Measurements from ENCODE around the gene SPSB1.

Gene SPSB1

DNA sequence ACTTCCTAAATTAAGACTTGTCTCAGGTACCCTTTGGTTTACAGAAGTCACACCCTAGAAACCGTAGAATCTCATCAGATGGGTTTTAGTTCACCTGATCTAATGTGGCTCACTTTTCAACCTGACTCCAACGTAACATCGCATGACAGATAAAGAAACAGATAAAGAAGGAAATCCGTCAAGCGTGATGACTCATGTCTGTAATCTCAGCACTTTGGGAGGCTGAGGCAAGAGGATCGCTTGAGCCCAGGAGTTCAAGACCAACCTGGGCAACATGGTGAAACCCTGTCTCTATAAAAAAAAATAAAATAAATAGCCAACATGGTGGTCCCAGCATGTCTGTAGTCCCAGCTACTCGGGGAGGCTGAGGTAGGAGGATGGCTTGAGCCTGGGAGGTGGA is 97.3 kb downstream of the SPSB1 start:
- DNase-seq (ENCODE audit: low read depth): no peak

DNA sequence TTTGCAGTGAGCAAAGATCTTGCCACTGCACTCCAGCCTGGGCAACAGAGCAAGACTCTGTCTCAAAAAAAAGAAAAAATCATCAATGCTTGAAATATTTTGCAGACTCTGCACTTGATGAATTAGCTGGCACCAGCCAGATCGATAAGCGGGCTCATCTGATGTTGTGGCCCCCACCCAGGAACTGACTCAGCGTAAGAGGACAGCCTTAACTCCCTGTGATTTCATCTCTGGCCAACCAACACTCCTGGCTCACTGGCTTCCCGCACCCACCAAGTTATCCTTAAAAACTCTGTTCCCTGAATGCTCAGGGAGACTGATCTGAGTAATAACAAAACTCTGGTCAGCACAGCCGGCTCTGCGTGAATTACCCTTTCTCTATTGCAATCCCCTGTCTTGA is 98.9 kb downstream of the SPSB1 start:
- no peak for DNase-seq (ENCODE audit: low read depth)

DNA sequence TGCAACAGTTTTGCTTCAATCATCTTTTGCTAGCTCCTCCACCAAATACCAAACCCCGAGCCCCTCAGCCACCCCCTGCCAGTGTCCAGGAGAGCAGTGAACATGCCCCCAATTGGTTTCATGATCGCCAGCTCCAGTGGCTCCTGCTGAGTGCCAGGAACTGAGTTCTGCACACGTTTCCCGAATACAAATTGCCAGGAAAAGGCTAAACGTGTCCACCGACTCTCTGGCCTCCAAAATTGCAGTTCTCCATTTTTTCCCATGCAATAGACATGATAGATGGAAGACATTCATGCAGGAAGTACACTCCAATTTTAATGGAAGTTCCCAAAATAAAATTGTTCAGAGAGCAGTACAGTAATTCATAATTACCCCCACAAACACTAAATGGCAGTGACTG is 101.3 kb downstream of the SPSB1 start:
- DNase-seq (ENCODE audit: low read depth): no peak

DNA sequence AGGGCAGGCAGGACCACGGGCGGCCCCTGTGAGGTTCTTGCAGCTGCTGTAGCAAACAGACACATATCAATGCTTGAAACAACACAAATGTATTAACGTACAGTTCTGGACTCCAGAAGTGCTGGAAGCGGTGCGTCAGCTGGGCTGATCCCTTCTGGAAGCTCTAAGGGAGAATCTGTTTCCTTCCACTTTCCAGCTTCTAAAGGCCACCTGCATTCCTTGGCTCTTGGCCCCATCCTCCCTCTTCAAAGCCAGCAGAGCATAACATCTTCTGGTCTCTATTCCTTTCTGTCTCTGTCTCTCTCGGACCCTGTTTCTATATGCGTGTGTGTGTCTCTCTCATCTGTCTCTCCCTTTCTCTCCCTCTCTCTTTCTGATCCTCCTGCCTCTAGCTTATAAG is 102.3 kb downstream of the SPSB1 start:
- no peak for DNase-seq (ENCODE audit: low read depth)

DNA sequence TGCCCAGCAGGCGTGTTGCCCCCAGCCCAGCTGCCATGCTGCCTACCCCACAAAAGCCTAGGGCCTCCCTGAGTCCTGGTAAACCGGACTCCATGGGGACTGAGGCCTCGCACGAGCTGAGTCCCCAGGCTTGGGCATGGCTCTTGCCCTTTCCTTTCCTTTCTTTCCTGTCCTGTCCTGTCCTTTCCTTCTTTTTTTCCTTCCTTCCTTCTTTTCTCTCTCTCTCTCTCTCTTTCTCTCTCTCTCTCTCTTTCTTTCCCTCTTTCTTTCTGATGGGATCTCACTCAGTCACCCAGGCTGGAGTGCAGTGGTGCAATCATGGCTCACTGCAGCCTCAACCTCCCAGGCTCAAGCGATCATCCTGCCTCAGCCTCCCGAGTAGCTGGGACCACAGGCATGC is 104.4 kb downstream of the SPSB1 start:
- DNase-seq (ENCODE audit: low read depth): no peak

DNA sequence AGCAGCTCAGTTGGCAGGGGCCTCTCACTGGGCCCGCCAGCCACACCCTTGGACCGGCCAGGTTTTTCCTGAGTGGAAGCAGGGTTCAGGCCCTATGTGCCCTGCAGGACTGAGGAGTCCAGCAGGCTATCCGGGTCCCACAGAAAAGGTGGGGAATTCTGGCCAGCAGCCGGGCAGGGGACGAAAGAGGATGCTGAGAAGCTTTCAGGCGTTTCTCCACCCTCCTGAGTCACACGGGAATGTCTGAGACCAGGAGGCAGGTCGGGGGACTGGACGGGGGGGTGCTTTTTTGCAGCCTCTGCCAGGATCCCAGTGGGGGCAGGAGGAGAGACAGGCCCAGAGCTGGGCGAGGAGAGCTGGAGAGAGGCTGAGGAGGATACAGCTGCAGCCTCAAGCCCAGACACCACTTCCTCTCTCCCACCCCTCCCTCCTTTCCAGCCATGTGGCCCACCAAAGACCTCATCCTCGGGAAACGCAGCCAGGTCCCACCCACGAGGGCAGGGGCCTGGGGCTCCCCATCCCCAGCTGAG is 105.4 kb downstream of the SPSB1 start:
- DNase-seq (ENCODE audit: low read depth): no peak

DNA sequence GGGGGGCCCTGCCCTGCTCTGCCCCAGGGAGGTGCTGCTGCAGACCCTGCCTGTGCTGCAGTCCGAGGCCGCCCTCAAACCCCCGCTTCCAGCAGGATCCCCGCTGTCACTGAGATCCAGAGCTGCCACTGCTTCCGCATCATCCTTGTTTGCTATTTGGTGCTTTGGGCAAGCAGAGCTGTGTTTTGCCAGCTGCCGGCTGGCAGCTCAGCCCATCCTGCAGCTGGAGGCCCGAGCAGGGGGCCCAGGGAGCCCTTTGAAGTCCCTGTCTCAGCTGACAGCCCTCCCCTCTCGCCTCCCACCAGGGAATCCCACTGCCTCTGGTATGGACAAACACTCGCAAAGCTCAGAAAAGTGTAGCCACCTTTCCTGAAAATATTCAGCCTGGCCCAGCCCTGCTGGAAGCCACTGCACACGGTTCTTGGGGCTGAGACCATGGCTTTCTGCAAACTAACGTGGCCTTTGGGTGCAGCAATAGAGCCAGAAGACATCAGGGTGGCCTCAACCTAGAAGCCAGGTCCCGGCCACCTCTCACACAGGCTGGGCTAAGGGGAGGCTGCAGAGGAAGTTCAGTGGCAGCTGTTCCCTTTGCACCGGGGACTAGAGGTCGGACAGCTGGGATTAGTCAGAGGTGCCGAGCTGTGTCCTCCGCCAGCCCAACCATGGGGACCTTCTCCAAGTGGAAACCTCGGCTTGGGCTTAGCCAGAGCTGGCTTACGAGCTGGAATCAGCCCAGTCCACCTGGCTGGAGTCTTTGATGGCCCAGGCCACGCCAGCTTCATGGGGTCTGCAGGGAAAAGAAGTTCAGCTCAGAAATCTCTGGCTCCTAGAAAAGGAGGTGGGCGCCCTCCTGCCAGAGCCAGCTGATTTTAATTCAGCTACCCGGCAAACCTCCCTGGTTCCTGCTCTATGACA is 107.1 kb downstream of the SPSB1 start:
- no peak for DNase-seq (ENCODE audit: low read depth)

DNA sequence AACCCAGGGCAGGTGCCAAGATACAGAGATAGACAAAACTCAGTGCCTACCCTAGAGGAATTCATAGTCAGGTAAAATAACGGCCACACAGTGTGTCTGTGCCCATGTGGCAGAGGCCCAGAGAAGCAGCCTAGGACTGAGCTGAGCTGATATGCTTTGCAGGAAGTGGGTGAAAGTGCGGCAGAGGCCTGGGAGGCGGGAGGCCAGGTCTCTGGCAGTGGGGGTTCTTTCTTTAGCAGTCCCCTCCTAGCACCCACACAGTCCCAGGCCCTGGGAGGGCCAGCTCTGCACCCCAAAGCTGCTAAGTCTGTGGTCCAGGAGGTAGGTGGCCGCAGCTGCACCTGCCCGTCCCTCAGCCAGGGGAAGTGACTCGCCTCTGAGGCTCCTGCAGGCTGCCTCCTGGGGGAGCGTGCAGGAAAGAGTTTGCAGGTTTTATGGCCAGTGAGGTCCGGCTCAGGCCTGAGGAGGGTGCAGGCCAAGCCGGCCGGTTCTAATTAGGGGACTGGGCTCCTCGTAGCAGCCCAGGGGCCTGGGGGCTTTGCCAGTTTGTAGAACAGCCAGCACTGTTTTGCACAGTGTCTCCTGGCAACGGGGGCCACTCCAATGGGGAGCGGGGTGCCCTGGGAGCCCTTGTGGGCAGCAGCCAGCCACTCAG is 107.9 kb downstream of the SPSB1 start:
- no peak for DNase-seq (ENCODE audit: low read depth)

DNA sequence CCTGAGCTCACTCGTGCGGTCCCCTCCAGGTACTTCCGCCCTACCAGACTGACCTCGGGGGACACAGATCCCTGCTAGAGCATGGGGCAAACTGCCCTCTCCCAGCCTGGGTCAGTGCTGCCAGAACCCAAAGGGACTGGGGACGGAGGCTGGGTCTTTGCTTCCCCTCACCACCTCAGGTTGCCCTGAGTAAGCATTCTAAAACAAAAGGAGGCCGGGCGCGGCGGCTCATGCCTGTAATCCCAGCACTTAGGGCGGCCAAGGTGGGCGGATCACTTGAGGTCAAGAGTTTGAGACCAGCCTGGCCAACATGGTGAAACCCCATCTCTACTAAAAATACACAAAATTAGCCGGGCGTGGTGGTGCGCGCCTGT is 108.4 kb downstream of the SPSB1 start:
- DNase-seq (ENCODE audit: low read depth): no peak

DNA sequence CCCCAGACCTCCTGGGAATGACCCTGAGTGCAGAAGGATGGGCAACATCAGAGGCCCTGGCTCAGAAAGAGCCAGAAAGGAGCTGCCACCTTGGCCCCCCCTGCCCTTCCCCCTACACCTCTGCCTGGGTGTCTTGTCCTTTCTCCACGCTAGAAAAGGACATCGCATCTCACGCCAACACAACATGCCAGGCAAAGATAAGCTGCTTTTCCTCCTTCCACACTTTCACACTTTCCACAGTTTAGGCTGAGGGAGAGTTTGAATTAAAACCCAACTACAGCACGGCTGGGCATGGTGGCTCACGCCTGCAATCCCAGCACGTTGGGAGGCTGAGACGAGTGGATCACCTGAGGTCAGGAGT is 109.5 kb downstream of the SPSB1 start:
- no peak for DNase-seq (ENCODE audit: low read depth)

DNA sequence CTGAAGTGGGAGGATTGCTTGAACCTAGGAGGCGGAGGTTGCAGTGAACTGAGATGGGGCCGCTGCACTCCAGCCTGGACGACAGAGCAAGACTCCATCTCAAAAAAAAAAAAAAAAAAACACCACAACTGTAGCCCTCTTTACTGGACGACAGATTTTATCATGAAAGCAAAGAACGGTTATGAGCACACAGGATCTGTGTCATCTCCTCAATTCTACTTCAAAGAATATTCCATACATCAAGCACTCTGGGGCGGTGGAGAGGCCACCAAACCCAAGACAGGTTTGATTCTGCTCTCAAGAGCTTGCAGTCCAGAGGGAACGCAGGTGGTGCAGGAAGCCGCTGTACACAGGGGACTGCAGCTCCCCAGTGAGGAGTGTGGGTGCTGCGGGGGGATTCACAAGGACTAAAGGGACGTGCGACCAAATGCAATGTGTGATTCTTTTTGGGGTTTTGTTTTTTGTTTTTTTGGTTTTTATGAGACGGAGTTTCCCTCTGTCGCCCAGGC is 110.1 kb downstream of the SPSB1 start:
- DNase-seq (ENCODE audit: low read depth): no peak

DNA sequence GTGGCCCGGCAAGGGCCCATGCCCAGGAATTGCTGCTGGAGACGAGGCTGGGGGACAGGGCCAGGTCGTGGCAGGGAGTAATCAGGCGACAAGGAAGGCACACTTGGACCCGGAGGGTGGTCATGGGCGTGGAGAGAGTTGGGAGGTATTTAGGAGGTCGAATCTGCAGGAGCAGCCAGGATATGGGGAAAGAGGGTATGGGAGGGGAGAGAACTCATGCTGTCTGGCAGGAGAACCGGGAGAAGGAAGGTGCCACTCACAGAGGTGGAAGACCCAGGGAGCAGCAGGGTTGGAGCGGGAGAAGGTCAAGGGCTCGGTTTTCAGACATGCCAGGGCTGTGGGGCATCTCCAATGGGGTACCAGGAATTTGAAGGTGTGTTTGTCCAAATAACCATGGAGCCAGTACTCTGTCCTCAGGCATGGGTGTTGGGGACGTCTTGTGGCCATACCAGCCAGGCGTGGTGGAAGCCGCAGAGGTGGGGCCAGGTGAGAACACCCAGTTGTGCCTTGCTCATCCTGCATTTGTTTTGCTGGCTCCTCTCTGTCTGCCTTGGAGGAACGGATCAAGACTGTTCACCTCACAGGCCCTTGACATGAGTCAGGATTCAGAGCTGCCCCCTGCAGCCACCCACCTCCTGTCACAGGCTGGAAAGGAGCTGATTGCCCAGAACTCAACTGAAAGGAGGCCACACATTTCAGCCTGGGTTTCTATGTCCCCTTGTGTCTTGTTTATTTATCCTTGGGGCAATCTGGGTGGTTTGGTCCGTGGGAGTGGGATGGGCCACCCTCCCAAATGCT is 111.6 kb downstream of the SPSB1 start:
- DNase-seq (ENCODE audit: low read depth): no peak

DNA sequence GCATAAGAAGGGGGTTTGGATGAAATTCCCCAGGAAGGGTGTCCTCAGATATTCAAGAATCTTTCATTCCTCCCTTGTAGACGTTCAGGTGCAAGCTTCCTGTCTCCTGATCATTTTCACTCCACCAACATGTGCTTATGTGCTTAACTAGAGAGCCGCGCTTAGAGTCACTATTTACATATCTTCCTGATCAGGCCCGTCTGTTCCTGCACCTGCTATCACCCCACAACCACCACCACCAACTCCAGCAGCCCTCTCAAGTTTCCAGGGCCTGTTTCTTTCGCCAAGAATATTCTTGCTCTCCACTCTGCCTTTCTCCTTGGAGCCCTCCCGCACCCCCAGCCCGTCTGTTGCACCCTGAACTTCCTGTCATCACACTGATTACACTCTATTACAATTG is 113.4 kb downstream of the SPSB1 start:
- DNase-seq (ENCODE audit: low read depth): no peak

DNA sequence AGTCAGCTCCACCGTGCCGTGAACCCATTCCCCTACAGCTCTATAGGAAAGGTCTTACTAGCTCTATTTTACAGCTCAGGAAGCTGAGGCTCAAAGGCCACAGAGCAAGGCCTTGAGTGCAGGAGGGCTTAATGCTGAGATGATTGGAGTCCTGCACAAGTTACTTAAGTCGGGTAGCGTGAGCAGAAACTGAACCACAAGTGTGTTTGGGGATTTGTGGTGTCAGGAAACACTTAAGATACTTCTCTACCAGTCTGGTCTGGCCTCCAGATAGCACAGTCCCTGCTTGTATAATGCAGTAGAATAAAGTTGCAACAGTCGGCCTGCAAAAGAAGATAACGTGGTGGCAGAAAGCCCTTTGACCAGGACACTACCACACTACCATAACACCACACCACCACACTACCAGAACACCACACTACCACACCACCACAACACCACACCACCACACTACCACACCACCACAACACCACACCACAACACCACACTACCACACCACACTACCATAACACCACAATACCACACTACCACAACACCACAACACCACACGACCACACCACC is 118.1 kb downstream of the SPSB1 start:
- DNase-seq (ENCODE audit: low read depth): no peak

DNA sequence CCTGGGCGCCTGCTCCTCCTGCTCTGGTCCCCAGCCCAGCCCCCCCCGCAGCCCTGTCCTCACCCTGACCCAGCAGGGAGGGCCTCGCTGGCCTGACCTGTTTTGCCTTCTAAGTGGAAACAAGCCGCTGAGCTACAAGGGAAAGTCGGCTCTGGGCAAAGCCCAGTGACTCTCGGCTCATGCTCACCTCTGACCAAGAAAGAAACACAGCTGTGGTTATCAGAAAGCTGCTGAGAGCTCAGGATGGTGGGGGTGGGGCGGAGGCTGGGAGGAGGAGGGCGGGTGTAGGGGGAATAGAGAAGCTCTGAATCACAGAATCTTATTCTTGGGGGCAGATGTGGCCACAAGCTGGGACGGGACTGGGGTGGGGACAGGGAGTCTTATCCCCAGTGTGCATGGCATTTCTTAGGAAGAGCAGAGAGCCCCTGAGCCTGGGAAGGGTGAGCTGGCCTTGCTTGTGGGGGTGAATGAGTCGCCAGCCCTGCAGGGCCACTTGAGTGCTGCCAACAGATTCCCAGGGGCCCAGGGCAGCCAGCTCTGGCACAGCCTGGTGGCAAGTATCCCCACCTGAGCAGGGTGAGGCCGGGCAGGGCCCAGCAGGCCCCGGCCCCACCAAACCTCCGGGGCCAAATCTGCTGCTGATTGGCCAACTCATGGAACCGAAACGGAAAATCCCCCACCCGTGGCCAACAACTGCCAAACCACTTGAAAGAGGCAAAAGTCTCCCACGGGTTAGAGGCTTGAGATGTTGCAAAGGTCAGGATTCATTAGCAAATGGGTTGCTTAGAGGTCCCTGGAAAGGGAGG is 120.6 kb downstream of the SPSB1 start:
- no peak for DNase-seq (ENCODE audit: low read depth)

DNA sequence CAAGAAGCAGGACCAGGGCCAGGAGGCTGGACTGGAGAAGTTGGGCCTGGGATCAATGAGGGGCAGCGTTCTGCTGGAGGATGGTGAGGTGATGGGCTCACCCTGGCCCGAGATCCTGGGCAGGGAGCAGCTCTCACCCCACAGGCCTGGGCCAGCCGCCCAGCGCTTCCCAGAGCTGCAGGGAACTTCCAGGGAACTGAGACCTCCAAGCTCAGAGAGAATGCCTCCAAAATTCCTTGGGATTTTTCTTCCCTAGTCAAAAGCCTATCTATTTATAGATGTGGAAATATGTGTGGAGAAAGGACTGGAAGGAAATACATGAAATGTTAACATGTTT is 121.2 kb downstream of the SPSB1 start:
- no peak for DNase-seq (ENCODE audit: low read depth)

DNA sequence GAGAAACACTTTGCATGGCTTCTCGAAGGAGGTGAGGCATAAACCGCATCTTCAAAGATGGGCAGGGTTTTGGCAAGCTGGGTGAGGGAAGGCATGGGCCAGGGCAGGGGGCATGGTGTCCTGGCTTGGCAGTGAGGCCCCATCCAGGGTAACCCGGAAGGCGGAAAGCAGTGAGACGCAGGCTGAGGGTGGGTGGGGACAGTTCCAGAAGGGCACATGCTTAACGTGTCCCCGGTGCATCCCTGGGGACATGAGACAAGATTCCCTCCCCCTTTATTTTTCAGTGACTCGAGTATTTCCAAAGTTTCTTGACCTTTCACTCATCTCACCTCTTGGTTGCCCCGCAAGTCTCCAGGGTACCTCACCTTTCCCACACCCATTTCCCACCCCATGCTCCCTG is 123.8 kb downstream of the SPSB1 start:
- DNase-seq (ENCODE audit: low read depth): no peak

DNA sequence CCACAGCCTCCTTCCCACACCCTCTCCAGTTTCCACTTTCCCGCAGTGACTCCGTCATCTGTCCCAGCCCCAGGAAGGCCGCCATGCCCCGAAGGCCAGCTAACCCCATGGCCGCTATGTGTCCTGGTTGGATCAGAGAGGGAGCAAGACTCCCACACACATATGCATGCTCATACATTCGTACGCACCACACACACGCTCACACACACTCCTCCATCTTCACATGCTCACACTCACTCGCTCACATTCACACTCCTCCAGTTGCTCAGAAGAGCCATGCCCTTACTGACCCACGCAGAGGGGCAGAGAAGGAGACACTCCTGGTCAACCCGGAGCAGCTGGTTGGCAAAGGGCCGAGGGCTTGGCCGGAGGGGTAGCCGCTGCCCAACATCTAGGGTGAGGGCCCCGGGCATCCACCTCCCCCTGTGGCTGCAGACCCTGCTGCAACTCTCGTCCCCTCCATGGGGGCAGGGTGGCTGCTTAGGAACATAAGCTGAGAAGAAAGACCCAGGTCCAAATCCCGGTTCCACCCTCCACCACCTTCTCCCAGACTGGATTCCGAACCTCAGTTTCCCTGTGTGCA is 124.3 kb downstream of the SPSB1 start:
- DNase-seq (ENCODE audit: low read depth): no peak

DNA sequence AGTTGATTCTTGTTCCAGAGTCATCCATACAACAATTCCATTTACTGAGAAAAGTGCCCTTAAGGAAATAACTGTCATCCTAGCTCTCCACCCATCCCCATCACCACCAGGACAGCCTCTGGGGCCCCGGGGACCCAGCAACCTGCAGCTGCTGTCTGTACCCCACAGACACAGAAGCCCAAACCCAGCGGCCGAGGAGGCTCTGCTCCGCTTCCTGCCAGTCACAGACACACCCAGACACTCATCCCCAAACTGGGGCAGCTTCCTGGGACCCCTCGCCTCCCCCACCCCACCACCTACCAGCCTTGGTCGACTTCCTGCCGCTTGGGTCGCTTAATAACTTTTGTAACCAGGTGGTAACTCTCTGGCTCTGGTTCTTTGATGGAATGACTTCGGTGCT is 125.0 kb downstream of the SPSB1 start:
- no peak for DNase-seq (ENCODE audit: low read depth)

DNA sequence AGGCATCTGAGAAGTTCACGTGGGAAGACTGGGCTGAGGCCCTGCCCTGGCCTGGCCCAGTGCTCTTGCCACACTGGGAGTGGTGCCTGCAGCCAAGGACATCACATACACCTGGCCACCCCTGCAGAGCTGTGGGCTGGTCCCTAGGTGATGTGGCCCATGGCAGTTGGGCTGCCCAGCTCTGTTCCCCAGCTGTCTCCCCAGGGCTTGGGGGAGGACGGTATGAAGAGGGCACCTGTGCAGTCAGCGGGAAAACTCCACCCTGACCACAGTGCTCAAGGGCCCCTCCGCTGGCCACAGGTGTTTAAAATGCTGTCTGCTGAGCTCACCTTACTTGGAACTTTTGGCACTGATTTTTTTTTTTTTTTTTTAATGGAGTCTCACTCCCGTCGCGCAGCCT is 126.2 kb downstream of the SPSB1 start:
- no peak for DNase-seq (ENCODE audit: low read depth)
